CD14-positive monocyte (primary cell): ENCODE measurements around the gene MTMR3. TPM values are rescaled to one million over a fixed set of nuclear protein-coding genes. Genes with fewer than 3 reads are reported as not detected.

Experiments
- DNase-seq, 3 donors: peaks; one replicate each; pipeline ENCODE4 v3.0.0-alpha.2; 2011 to 2022
- H2AFZ ChIP-seq: 2 replicates; pipeline ENCODE4 v1.6.0; 2012; ENCODE audit warnings: mild to moderate bottlenecking, low read depth, low read length, inconsistent platforms; ENCODE audit not compliant: insufficient read depth, poor library complexity, severe bottlenecking
- H3K27ac ChIP-seq, 2 donors: 1 replicate in 1 of 2; 2 replicates in 1 of 2; pipeline ENCODE4 v1.5.1; 2012 to 2013; ENCODE audit warnings: low read length in 2 of 2, control low read depth in 1 of 2, inconsistent platforms in 1 of 2, low read depth in 1 of 2, mild to moderate bottlenecking in 1 of 2
- H3K27me3 ChIP-seq, 2 donors: one replicate each; pipeline versions ENCODE4 v1.6.0 to v1.6.1; 2011 to 2013; ENCODE audit warnings: low read length in 2 of 2; ENCODE audit not compliant: control insufficient read depth in 2 of 2, insufficient read depth in 2 of 2
- H3K36me3 ChIP-seq, 2 donors: replicated peaks in 1 of 2; 1 replicate in 1 of 2; 2 replicates in 1 of 2; pipeline versions ENCODE4 v1.5.1 to v1.6.1; 2012 to 2013; ENCODE audit warnings: low read length in 2 of 2, control low read depth in 1 of 2, inconsistent platforms in 1 of 2, mild to moderate bottlenecking in 1 of 2; ENCODE audit not compliant: insufficient read depth in 2 of 2, control insufficient read depth in 1 of 2
- H3K4me1 ChIP-seq, 2 donors: 1 replicate in 1 of 2; 2 replicates in 1 of 2; pipeline versions ENCODE4 v1.5.1 to v1.6.1; 2012 to 2013; ENCODE audit warnings: low read length in 2 of 2, control low read depth in 1 of 2, inconsistent platforms in 1 of 2, mild to moderate bottlenecking in 1 of 2, moderate library complexity in 1 of 2; ENCODE audit not compliant: insufficient read depth in 2 of 2, control insufficient read depth in 1 of 2
- H3K4me2 ChIP-seq: replicated peaks from 2 replicates; pipeline ENCODE3; 2012; ENCODE audit warnings: low read length, moderate library complexity, mild to moderate bottlenecking; ENCODE audit not compliant: poor library complexity, severe bottlenecking; ENCODE audit errors: extremely low read depth
- H3K4me3 ChIP-seq, 3 experiments: fragments of 200-600 bp in 1 of 3; sonication (generic) in 1 of 3; replicated peaks in 1 of 3; 1 replicate in 2 of 3; 2 replicates in 1 of 3; pipeline ENCODE4 v1.5.1; 2011 to 2013; ENCODE audit warnings: low read length in 3 of 3, mild to moderate bottlenecking in 3 of 3, control low read depth in 2 of 3, low read depth in 2 of 3, inconsistent platforms in 1 of 3, moderate library complexity in 1 of 3
- H3K79me2 ChIP-seq: 2 replicates; pipeline ENCODE4 v1.6.0; 2012; ENCODE audit warnings: mild to moderate bottlenecking, control low read depth, inconsistent platforms, low read length, moderate library complexity; ENCODE audit not compliant: insufficient read depth
- H3K9ac ChIP-seq: 2 replicates; pipeline ENCODE4 v1.6.0; 2017; ENCODE audit warnings: low read length, mild to moderate bottlenecking; ENCODE audit not compliant: insufficient read depth, poor library complexity, severe bottlenecking
- H3K9me3 ChIP-seq, 2 donors: replicated peaks in 1 of 2; 1 replicate in 1 of 2; 2 replicates in 1 of 2; pipeline versions ENCODE4 v1.5.1 to v1.6.1; 2012 to 2013; ENCODE audit warnings: low read length in 2 of 2, control low read depth in 1 of 2; ENCODE audit not compliant: control insufficient read depth in 1 of 2, insufficient read depth in 1 of 2
- H4K20me1 ChIP-seq: 2 replicates; pipeline ENCODE4 v1.6.0; 2012; ENCODE audit warnings: mild to moderate bottlenecking, low read length, control low read depth, moderate library complexity; ENCODE audit not compliant: insufficient read depth
- H3K27ac Mint-ChIP-seq, 7 donors: one replicate each; pipeline ENCODE4 v1.8.0; 2020; ENCODE audit warnings: mild to moderate bottlenecking in 7 of 7, mixed read lengths in 7 of 7, moderate library complexity in 6 of 7, inconsistent platforms in 2 of 7
- H3K27me3 Mint-ChIP-seq, 3 donors: one replicate each; pipeline ENCODE4 v1.8.0; 2021 to 2022; ENCODE audit warnings: low read depth in 3 of 3, mild to moderate bottlenecking in 3 of 3, mixed read lengths in 3 of 3, moderate library complexity in 3 of 3, inconsistent platforms in 1 of 3
- H3K36me3 Mint-ChIP-seq, 2 donors: one replicate each; pipeline ENCODE4 v1.8.0; 2020; ENCODE audit warnings: mixed read lengths in 2 of 2, inconsistent platforms in 1 of 2, mild to moderate bottlenecking in 1 of 2
- H3K4me1 Mint-ChIP-seq: one replicate; pipeline ENCODE4 v1.8.0; 2020; ENCODE audit warnings: mild to moderate bottlenecking, mixed read lengths
- H3K4me3 Mint-ChIP-seq, 2 donors: one replicate each; pipeline ENCODE4 v1.8.0; 2020; ENCODE audit warnings: mild to moderate bottlenecking in 2 of 2, mixed read lengths in 2 of 2, moderate library complexity in 1 of 2
- H3K9me3 Mint-ChIP-seq, 7 donors: one replicate each; pipeline ENCODE4 v1.8.0; 2020 to 2022; ENCODE audit warnings: mixed read lengths in 7 of 7, mild to moderate bottlenecking in 6 of 7, moderate library complexity in 6 of 7, inconsistent platforms in 2 of 7
- CTCF ChIP-seq: fragments of 200-600 bp; IDR thresholded peaks from one replicate; pipeline ENCODE4 v1.8.0; 2022; ENCODE audit warnings: antibody characterized with exemption, mild to moderate bottlenecking
- WGBS: methylation state at CpG from one replicate; pipeline ENCODE4 v1.1.5; 2013; ENCODE audit warnings: missing lambda C conversion rate; ENCODE audit not compliant: insufficient coverage; 5-methylcytosine and 5-hydroxymethylcytosine counted together
- intact Hi-C, 2 donors: fragments of 100-400 bp; cut with micrococcal nuclease; formaldehyde crosslinking; loops; one replicate each; pipeline versions ENCODE4 v1.15.0 to v1.15.1; 2023
- polyA plus RNA-seq, 3 donors: library from polyadenylated mRNA; depleted of rRNA in 1 of 3; unstranded in 2 of 3; stranded (reverse) in 1 of 3; fragments of 300-500 nt in 2 of 3; fragments of >200 nt in 1 of 3; fragmentation: Illumina TruSeq in 2 of 3; gene quantifications; 1 replicate in 2 of 3; 2 replicates in 1 of 3; pipeline ENCODE4 v1.2.3, GENCODE V29; 2012 to 2021

MTMR3 gene
- polyA plus RNA-seq, 3 donors = 23.4 to 86.1 (median 30.2) TPM

GRCh38 chr22:29914165-29914564 lies 31.2 kb downstream of the MTMR3 start:
- no peaks in the 10 kb centered on the region for H3K27me3 ChIP-seq
- no peak for TF ChIP-seq CTCF
- Mint-ChIP-seq H3K36me3 (peaks cover 3 to 6% of the 10 kb centered on the region in 2 donors), H3K4me3 (no peak overlapping the region), H3K4me1 (peaks cover 55% of the 10 kb centered on the region), H3K27me3 (no peaks in the 10 kb centered on the region), H3K9me3 (no peaks in the 10 kb centered on the region), H3K27ac (peak overlapping the region in 2 of 7 donors; percentile 30 to 39)
- peak in 1 of 3 donors; percentile 38 for DNase-seq
- WGBS = 100% methylated on average over 1 of the region's 1 CpG
- no peaks in the 10 kb centered on the region for H3K9me3 ChIP-seq
- H3K4me2 ChIP-seq = no peak overlapping the region
- peak overlapping the region in 1 of 2 donors; percentile 38 for H3K27ac ChIP-seq
- peaks cover 2 to 11% of the 10 kb centered on the region in 2 donors for H3K4me1 ChIP-seq
- H3K79me2 ChIP-seq = peaks cover 100% of the 10 kb centered on the region
- H3K4me3 ChIP-seq = no peak overlapping the region
- peaks cover 100% of the 10 kb centered on the region for H4K20me1 ChIP-seq
- H3K9ac ChIP-seq = no peak overlapping the region
- no peak overlapping the region for H2AFZ ChIP-seq
- intact Hi-C loops = no loop called here
- no peaks in the 10 kb centered on the region for H3K36me3 ChIP-seq

GRCh38 chr22:29914991-29915533 lies 32.1 kb downstream of the MTMR3 start:
- 100% methylated on average over 1 of the region's 4 CpGs for WGBS

More at GRCh38 chr22:29914991-29915533, 32.1 kb downstream of the MTMR3 start:
- peaks cover 52% of the 10 kb centered on the region for H3K4me1 Mint-ChIP-seq
- H3K79me2 ChIP-seq = peaks cover 100% of the 10 kb centered on the region
- H3K36me3 ChIP-seq = no peaks in the 10 kb centered on the region
- no peaks in the 10 kb centered on the region for H3K27me3 ChIP-seq
- H3K4me2 ChIP-seq = no peak overlapping the region
- intact Hi-C loops = no loop called here
- no peak overlapping the region for H3K4me3 ChIP-seq
- H3K9me3 Mint-ChIP-seq = no peaks in the 10 kb centered on the region
- peaks cover 2 to 6% of the 10 kb centered on the region in 2 donors for H3K36me3 Mint-ChIP-seq
- H3K4me3 Mint-ChIP-seq = no peak overlapping the region
- peak overlapping the region in 4 of 7 donors; percentile 37 to 72 (median 51) for H3K27ac Mint-ChIP-seq
- peaks cover 100% of the 10 kb centered on the region for H4K20me1 ChIP-seq
- no peak overlapping the region for H2AFZ ChIP-seq
- peak overlapping the region in 1 of 2 donors; percentile 38 for H3K27ac ChIP-seq
- H3K4me1 ChIP-seq = peaks cover 0 to 8% of the 10 kb centered on the region in 2 donors
- no peak for TF ChIP-seq CTCF
- DNase-seq = no peak
- H3K27me3 Mint-ChIP-seq = no peaks in the 10 kb centered on the region
- no peaks in the 10 kb centered on the region for H3K9me3 ChIP-seq
- H3K9ac ChIP-seq = no peak overlapping the region
